ENCODE measurements around the gene C2CD2.

DNA sequence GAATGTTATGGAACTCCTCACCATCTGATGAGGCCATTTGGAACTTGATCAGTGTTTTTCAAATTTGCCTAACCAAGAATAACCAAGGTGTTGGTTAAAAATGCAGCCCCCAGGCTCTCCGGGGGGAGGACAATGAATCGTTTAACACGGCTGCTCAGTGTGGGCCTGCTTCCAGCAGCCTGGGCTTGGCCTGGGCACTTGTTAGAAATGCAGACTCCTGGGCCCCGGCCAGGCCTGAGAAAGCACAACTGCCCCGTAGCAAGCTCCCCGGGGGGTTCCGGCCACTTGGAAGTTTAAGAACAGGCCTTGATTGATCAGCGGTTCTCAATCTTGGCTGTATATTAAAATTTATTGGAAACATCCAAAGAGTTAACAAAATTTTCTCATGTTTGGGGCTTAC lies 22.8 kb upstream of the C2CD2 start:
- TF ChIP-seq, protein P1, sequence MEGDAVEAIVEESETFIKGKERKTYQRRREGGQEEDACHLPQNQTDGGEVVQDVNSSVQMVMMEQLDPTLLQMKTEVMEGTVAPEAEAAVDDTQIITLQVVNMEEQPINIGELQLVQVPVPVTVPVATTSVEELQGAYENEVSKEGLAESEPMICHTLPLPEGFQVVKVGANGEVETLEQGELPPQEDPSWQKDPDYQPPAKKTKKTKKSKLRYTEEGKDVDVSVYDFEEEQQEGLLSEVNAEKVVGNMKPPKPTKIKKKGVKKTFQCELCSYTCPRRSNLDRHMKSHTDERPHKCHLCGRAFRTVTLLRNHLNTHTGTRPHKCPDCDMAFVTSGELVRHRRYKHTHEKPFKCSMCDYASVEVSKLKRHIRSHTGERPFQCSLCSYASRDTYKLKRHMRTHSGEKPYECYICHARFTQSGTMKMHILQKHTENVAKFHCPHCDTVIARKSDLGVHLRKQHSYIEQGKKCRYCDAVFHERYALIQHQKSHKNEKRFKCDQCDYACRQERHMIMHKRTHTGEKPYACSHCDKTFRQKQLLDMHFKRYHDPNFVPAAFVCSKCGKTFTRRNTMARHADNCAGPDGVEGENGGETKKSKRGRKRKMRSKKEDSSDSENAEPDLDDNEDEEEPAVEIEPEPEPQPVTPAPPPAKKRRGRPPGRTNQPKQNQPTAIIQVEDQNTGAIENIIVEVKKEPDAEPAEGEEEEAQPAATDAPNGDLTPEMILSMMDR (IDR thresholded peaks at IDR 0.05), result no peak
- no peak for TF ChIP-seq EZH2 (IDR thresholded peaks at IDR 0.05; ENCODE audit: borderline replicate concordance, insufficient read depth, low read depth, low read length, poor library complexity, severe bottlenecking)
